ENCODE data around the gene TIMM21.

DNA sequence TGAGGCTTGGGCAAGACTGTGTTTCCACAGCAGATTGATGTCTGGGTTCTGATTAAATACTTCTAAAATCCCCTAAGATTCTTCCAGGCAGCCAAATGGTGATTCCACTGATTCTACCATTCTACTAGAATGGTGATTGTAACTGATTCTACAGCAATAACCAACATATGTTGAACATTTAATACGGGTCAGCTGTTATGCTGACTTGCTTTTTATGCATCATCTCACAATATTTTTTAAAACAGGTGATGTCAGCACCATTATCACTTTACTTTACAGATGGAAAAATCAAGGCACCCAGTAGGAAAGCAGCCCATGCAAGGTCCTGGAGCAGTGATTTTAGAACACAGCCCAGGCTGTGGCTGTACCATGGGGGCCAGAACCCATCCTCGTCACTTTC is 37.5 kb downstream of the TIMM21 start:
- TF ChIP-seq GATA2 (IDR thresholded peaks at IDR 0.05; ENCODE audit: low read depth, low read length) = no peak
- TF ChIP-seq GATA3 (IDR thresholded peaks at IDR 0.05; ENCODE audit: low read depth, low read length) = no peak
